Astrocyte (in vitro differentiated cells and primary cell): Measurements from ENCODE around the gene GLRA1. TPM values are rescaled to one million over a fixed set of nuclear protein-coding genes. Genes with fewer than 3 reads are reported as not detected.
"Not testable (repeated sequence)": the region's sequence is repeated elsewhere in the genome, so short reads cannot be mapped to it uniquely, and the experiment has no call there.

Experiments
- DNase-seq: peaks from one replicate; pipeline ENCODE4 v3.0.0-alpha.2; 2010; ENCODE audit warnings: low read depth
- FAIRE-seq: peaks from 2 replicates; lab custom pipeline; 2011; peaks lifted over from hg19 to GRCh38; lab: Jason Lieb, UNC
- H2AFZ ChIP-seq: 2 replicates; pipeline ENCODE4 v1.6.0; 2012; ENCODE audit warnings: low read depth, low read length, inconsistent platforms
- H3K27ac ChIP-seq: 2 replicates; pipeline ENCODE4 v1.5.1; 2011; ENCODE audit warnings: low read depth, low read length, inconsistent platforms
- H3K27me3 ChIP-seq: 2 replicates; pipeline ENCODE4 v1.6.0; 2011; ENCODE audit warnings: low read length, inconsistent platforms; ENCODE audit not compliant: insufficient read depth
- H3K36me3 ChIP-seq: 2 replicates; pipeline ENCODE4 v1.5.1; 2011; ENCODE audit warnings: low read length, inconsistent platforms; ENCODE audit not compliant: insufficient read depth
- H3K4me1 ChIP-seq: 2 replicates; pipeline ENCODE4 v1.5.1; 2011; ENCODE audit warnings: low read length, inconsistent platforms; ENCODE audit not compliant: insufficient read depth
- H3K4me2 ChIP-seq: 2 replicates; pipeline ENCODE4 v1.6.0; 2012; ENCODE audit warnings: low read length, inconsistent platforms
- H3K4me3 ChIP-seq: 2 replicates; pipeline ENCODE4 v1.5.1; 2011; ENCODE audit warnings: low read depth, mild to moderate bottlenecking, low read length, inconsistent platforms; ENCODE audit not compliant: insufficient read depth
- H3K79me2 ChIP-seq: 2 replicates; pipeline ENCODE4 v1.6.0; 2012; ENCODE audit warnings: mild to moderate bottlenecking, low read length, inconsistent platforms; ENCODE audit not compliant: insufficient read depth
- H3K9ac ChIP-seq: 2 replicates; pipeline ENCODE4 v1.6.0; 2012; ENCODE audit warnings: mild to moderate bottlenecking, low read length, inconsistent platforms
- H3K9me3 ChIP-seq: 2 replicates; pipeline ENCODE4 v1.5.1; 2012; ENCODE audit warnings: low read depth, mild to moderate bottlenecking, low read length, inconsistent platforms; ENCODE audit not compliant: insufficient read depth
- H4K20me1 ChIP-seq: 2 replicates; pipeline ENCODE4 v1.6.0; 2012; ENCODE audit warnings: low read length, inconsistent platforms; ENCODE audit not compliant: insufficient read depth
- H3K27ac Mint-ChIP-seq: one replicate; pipeline ENCODE4 v1.8.0; 2021; ENCODE audit warnings: mild to moderate bottlenecking, mixed read lengths; ENCODE audit not compliant: unreplicated experiment
- H3K27me3 Mint-ChIP-seq: one replicate; pipeline ENCODE4 v1.8.0; 2021; ENCODE audit warnings: low read depth, mixed read lengths; ENCODE audit not compliant: unreplicated experiment
- H3K36me3 Mint-ChIP-seq: one replicate; pipeline ENCODE4 v1.8.0; 2021; ENCODE audit warnings: low read depth, mixed read lengths; ENCODE audit not compliant: unreplicated experiment
- H3K4me1 Mint-ChIP-seq: one replicate; pipeline ENCODE4 v1.8.0; 2021; ENCODE audit warnings: low read depth, mixed read lengths; ENCODE audit not compliant: unreplicated experiment
- H3K4me3 Mint-ChIP-seq: one replicate; pipeline ENCODE4 v1.8.0; 2021; ENCODE audit warnings: mild to moderate bottlenecking, moderate library complexity, mixed read lengths; ENCODE audit not compliant: unreplicated experiment
- H3K9me3 Mint-ChIP-seq: one replicate; pipeline ENCODE4 v1.8.0; 2021; ENCODE audit warnings: mild to moderate bottlenecking, mixed read lengths; ENCODE audit not compliant: unreplicated experiment
- CTCF ChIP-seq: IDR thresholded peaks from 2 replicates; pipeline ENCODE4 v1.5.1; 2011; ENCODE audit warnings: low read depth, mild to moderate bottlenecking, inconsistent platforms, low read length, moderate library complexity; ENCODE audit not compliant: insufficient read depth
- EZH2 ChIP-seq: IDR thresholded peaks from 2 replicates; pipeline ENCODE4 v1.6.1; 2012; ENCODE audit warnings: mild to moderate bottlenecking, low read length, inconsistent platforms; ENCODE audit not compliant: insufficient read depth
- total RNA-seq: library from RNA; stranded (reverse); gene quantifications from 2 replicates; pipeline ENCODE4 v1.2.1, GENCODE V29; 2021

The GLRA1 gene
- total RNA-seq, 1 donor from 2014 or later, result not detected

- DNase-seq (no peak), FAIRE-seq (no peak)
- no peak overlapping the region for H2AFZ ChIP-seq
- peaks cover 91% of the 10 kb centered on the region for H4K20me1 ChIP-seq
- no peaks in the 10 kb centered on the region for H3K9me3 ChIP-seq
- H3K4me1 ChIP-seq, result no peaks in the 10 kb centered on the region
- Mint-ChIP-seq H3K27ac (no peak overlapping the region), H3K36me3 (peaks cover 15% of the 10 kb centered on the region), H3K9me3 (no peaks in the 10 kb centered on the region), H3K4me1 (peaks cover 18% of the 10 kb centered on the region), H3K4me3 (no peak overlapping the region), H3K27me3 (no peaks in the 10 kb centered on the region)
- no peak overlapping the region for H3K4me2 ChIP-seq
- TF ChIP-seq EZH2, result no peak
- TF ChIP-seq CTCF, result no peak
- H3K79me2 ChIP-seq, result peaks cover 99% of the 10 kb centered on the region
- no peak overlapping the region for H3K4me3 ChIP-seq
- H3K27ac ChIP-seq, result no peak overlapping the region
- H3K36me3 ChIP-seq, result peaks cover 41% of the 10 kb centered on the region
- no peak overlapping the region for H3K9ac ChIP-seq
- H3K27me3 ChIP-seq, result no peaks in the 10 kb centered on the region
Measured at GRCh38 chr5:151787817-151788216, 136.8 kb downstream of the GLRA1 start.

DNA sequence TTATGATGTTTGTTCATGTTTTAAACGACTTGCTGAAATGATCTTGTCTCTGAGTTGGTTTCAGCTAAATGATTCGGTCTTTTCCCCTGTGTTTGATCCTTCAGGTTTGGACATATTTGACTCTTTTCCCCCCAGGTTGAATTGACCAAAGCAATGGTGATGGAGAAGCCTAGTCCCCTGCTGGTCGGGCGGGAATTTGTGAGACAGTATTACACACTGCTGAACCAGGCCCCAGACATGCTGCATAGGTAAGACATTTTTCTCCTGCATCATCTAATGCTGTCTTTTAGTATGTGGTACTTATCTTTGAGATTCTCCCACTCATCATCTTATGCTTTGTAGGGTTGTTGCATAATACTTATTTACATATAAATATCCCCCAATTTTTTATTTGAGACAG is 138.2 kb downstream of the GLRA1 start:
- FAIRE-seq (no peak), DNase-seq (no peak)
- Histone ChIP-seq H2AFZ (no peak overlapping the region), H3K4me2 (no peak overlapping the region), H3K4me1 (no peaks in the 10 kb centered on the region), H3K4me3 (no peak overlapping the region), H3K36me3 (peaks cover 34% of the 10 kb centered on the region), H3K27me3 (no peaks in the 10 kb centered on the region), H3K79me2 (peaks cover 99% of the 10 kb centered on the region), H3K27ac (no peak overlapping the region), H4K20me1 (peaks cover 91% of the 10 kb centered on the region), H3K9me3 (no peaks in the 10 kb centered on the region), H3K9ac (no peak overlapping the region)
- no peaks in the 10 kb centered on the region for H3K9me3 Mint-ChIP-seq
- H3K4me3 Mint-ChIP-seq, result no peak overlapping the region
- no peaks in the 10 kb centered on the region for H3K27me3 Mint-ChIP-seq
- peaks cover 13% of the 10 kb centered on the region for H3K36me3 Mint-ChIP-seq
- TF ChIP-seq EZH2, result no peak
- no peak for TF ChIP-seq CTCF
- H3K27ac Mint-ChIP-seq, result no peak overlapping the region
- peaks cover 21% of the 10 kb centered on the region for H3K4me1 Mint-ChIP-seq

- Histone ChIP-seq H3K9me3 (no peaks in the 10 kb centered on the region), H3K4me3 (no peak overlapping the region), H3K4me2 (no peak overlapping the region), H3K27ac (no peak overlapping the region), H3K9ac (no peak overlapping the region), H3K4me1 (no peaks in the 10 kb centered on the region), H2AFZ (no peak overlapping the region), H3K27me3 (no peaks in the 10 kb centered on the region), H3K79me2 (peaks cover 100% of the 10 kb centered on the region), H4K20me1 (peaks cover 97% of the 10 kb centered on the region), H3K36me3 (peaks cover 13% of the 10 kb centered on the region)
- FAIRE-seq (no peak), DNase-seq (no peak)
- Mint-ChIP-seq H3K4me3 (no peak overlapping the region), H3K27me3 (no peaks in the 10 kb centered on the region), H3K9me3 (no peaks in the 10 kb centered on the region), H3K27ac (no peak overlapping the region), H3K36me3 (peaks cover 5% of the 10 kb centered on the region), H3K4me1 (peaks cover 30% of the 10 kb centered on the region)
- TF ChIP-seq EZH2, result no peak
- no peak for TF ChIP-seq CTCF
Measured at GRCh38 chr5:151784141-151784540, 140.5 kb downstream of the GLRA1 start.

DNA sequence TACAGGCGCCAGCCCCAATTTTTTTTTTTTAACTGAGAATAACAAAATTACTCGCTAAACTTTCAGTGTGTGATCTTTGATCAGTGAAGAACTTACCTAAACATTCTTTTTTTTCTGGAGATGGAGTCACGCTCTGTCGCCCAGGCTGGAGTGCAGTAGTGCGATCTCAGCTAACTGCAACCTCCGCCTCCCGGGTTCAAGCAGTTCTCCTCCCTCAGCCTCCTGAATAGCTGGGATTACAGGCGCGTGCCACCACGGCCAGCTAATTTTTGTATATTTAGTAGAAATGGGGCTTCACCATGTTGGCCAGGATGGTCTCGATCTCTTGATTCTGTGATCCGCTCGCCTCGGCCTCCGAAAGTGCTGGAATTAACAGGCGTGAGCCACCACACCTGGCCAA is 141.0 kb downstream of the GLRA1 start:
- H4K20me1 ChIP-seq, result peaks cover 97% of the 10 kb centered on the region
- not testable (repeated sequence) for H3K27me3 Mint-ChIP-seq, H3K9me3 ChIP-seq, H3K4me1 ChIP-seq, H3K27ac ChIP-seq, H3K4me3 ChIP-seq, H3K9me3 Mint-ChIP-seq, H3K4me3 Mint-ChIP-seq, H3K27me3 ChIP-seq, H3K36me3 Mint-ChIP-seq, H2AFZ ChIP-seq, H3K27ac Mint-ChIP-seq, H3K4me2 ChIP-seq, H3K9ac ChIP-seq, DNase-seq, FAIRE-seq
- H3K79me2 ChIP-seq, result peaks cover 100% of the 10 kb centered on the region
- peaks cover 10% of the 10 kb centered on the region for H3K36me3 ChIP-seq
- H3K4me1 Mint-ChIP-seq, result peaks cover 33% of the 10 kb centered on the region
